Endothelial cell of umbilical vein (primary cell): ENCODE measurements around the gene IL1R2.

Experiments used
- CTCF ChIP-seq, 2 donors: IDR thresholded peaks; 1 replicate in 1 of 2; 2 replicates in 1 of 2; pipeline ENCODE4 v1.5.1; 2011; ENCODE audit warnings: low read length in 2 of 2, mild to moderate bottlenecking in 2 of 2, moderate library complexity in 2 of 2, control low read depth in 1 of 2, inconsistent platforms in 1 of 2, low read depth in 1 of 2; ENCODE audit not compliant: insufficient read depth in 1 of 2; ENCODE audit errors: extremely low read depth in 1 of 2
- EZH2 ChIP-seq: IDR thresholded peaks from 2 replicates; pipeline ENCODE4 v1.6.1; 2012; ENCODE audit warnings: borderline replicate concordance, low read depth, mild to moderate bottlenecking, moderate library complexity, low read length, inconsistent platforms; ENCODE audit not compliant: severe bottlenecking
- JUN ChIP-seq: IDR thresholded peaks from 2 replicates; pipeline ENCODE4 v1.6.1; 2011; ENCODE audit warnings: borderline replicate concordance, low read depth; ENCODE audit not compliant: insufficient read length, insufficient read depth
- MYC ChIP-seq: IDR thresholded peaks from one replicate; pipeline ENCODE4 v1.6.1; 2011; ENCODE audit warnings: mild to moderate bottlenecking, low read depth, low read length

DNA sequence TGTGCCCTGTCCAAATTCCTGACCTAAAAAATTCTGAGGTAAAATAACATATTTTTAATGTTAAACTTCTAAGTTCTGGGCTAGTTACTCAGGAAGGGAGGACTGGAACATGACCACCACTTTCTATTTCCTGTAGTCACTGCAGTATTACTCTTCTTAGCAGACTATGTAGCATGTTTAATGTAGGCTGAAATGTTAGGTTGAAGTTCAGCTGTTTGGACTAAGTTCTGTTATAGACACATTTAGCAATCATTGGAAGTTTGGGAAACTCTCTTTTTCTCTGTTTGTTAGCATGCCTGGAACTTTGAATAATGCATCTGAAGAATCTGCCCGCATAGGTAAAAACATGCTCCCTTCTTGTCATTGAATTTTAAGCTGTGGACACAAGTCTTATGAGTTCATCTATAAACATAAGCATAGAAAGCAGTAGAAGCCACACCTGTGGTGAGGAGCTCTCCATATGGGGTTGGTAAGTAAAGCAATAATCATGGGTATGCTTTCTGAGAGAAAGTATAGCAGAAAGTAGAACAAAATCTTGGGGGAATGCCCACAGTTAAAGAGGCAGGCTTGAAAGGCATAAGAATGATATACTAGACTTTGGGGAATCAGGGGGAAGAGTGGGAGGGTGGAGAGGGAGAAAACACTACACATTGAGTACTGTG is 52.6 kb downstream of the IL1R2 start:
- TF ChIP-seq CTCF (IDR thresholded peaks at IDR 0.05; ENCODE audit: extremely low read depth in 1 of 2, insufficient read depth in 1 of 2, low read depth in 1 of 2, low read length in 2 of 2) (no peak), EZH2 (no peak), JUN (no peak), MYC (no peak)
